KOPT-K1 (cell line): Measurements from ENCODE around the gene RRP7A.
A peak's percentile ranks its signal among the peaks of the same experiment; 100 is the strongest.
"Not testable (repeated sequence)": the region's sequence is repeated elsewhere in the genome, so short reads cannot be mapped to it uniquely, and the experiment has no call there.

Experiments
- H3K27ac ChIP-seq: fragments of 200-600 bp; sonication (generic); 2 replicates; pipeline ENCODE4 v1.5.1; 2016; ENCODE audit warnings: antibody characterized with exemption, mild to moderate bottlenecking, low read depth, low read length; ENCODE audit not compliant: poor library complexity, severe bottlenecking
- H3K36me3 ChIP-seq: fragments of 200-600 bp; sonication (generic); 2 replicates; pipeline ENCODE4 v1.5.1; 2017; ENCODE audit warnings: antibody characterized with exemption, mild to moderate bottlenecking, low read length, moderate library complexity; ENCODE audit not compliant: insufficient read depth
- H3K9me3 ChIP-seq: fragments of 200-600 bp; sonication (generic); 2 replicates; pipeline ENCODE4 v1.5.1; 2017; ENCODE audit warnings: antibody characterized with exemption, low read length, mild to moderate bottlenecking; ENCODE audit not compliant: insufficient read depth, poor library complexity, severe bottlenecking

The RRP7A gene

GRCh38 chr22:42518638-42519524 is 715 bp downstream of the RRP7A start:
- not testable (repeated sequence) for H3K9me3 ChIP-seq
- Histone ChIP-seq H3K36me3 (peaks cover 38% of the 10 kb centered on the region), H3K27ac (peak overlapping the region; percentile 83)

GRCh38 chr22:42517103-42517502 is 2.5 kb downstream of the RRP7A start:
- Histone ChIP-seq H3K27ac (peak overlapping the region; percentile 39), H3K36me3 (peaks cover 51% of the 10 kb centered on the region)
- not testable (repeated sequence) for H3K9me3 ChIP-seq

GRCh38 chr22:42515896-42516295 is 3.7 kb downstream of the RRP7A start:
- peaks cover 63% of the 10 kb centered on the region for H3K36me3 ChIP-seq
- peak overlapping the region; percentile 14 for H3K27ac ChIP-seq
- no peaks in the 10 kb centered on the region for H3K9me3 ChIP-seq

- not testable (repeated sequence) for H3K27ac ChIP-seq, H3K9me3 ChIP-seq
- peaks cover 69% of the 10 kb centered on the region for H3K36me3 ChIP-seq
These were observed 4.3 kb downstream of the RRP7A start for GRCh38 chr22:42515304-42515703.

GRCh38 chr22:42514331-42514730 is 5.3 kb downstream of the RRP7A start:
- not testable (repeated sequence) for H3K27ac ChIP-seq, H3K9me3 ChIP-seq
- peaks cover 70% of the 10 kb centered on the region for H3K36me3 ChIP-seq

- Histone ChIP-seq H3K36me3 (peaks cover 64% of the 10 kb centered on the region), H3K27ac (peak overlapping the region; percentile 36)
- H3K9me3 ChIP-seq, result not testable (repeated sequence)
These were observed 7.2 kb downstream of the RRP7A start for GRCh38 chr22:42512273-42512990.

GRCh38 chr22:42511401-42511891 is 8.2 kb downstream of the RRP7A start:
- Histone ChIP-seq H3K27ac (peak overlapping the region; percentile 36), H3K36me3 (peaks cover 54% of the 10 kb centered on the region), H3K9me3 (no peaks in the 10 kb centered on the region)

- Histone ChIP-seq H3K27ac (no peak overlapping the region), H3K9me3 (no peaks in the 10 kb centered on the region), H3K36me3 (peaks cover 38% of the 10 kb centered on the region)
These were observed 10.0 kb downstream of the RRP7A start for GRCh38 chr22:42509548-42509947.

- H3K27ac ChIP-seq, H3K9me3 ChIP-seq: not testable (repeated sequence)
- H3K36me3 ChIP-seq, result peaks cover 32% of the 10 kb centered on the region
These were observed 10.6 kb downstream of the RRP7A start for GRCh38 chr22:42508975-42509364.

- not testable (repeated sequence) for H3K9me3 ChIP-seq, H3K27ac ChIP-seq
- peaks cover 28% of the 10 kb centered on the region; the same call in 1 of the 2 replicates for H3K36me3 ChIP-seq
These were observed 11.1 kb downstream of the RRP7A start for GRCh38 chr22:42508327-42508974.

GRCh38 chr22:42500836-42501179 is 18.8 kb downstream of the RRP7A start:
- H3K27ac ChIP-seq, result no peak overlapping the region

GRCh38 chr22:42500161-42500835 is 19.3 kb downstream of the RRP7A start:
- Histone ChIP-seq H3K36me3 (no peaks in the 10 kb centered on the region), H3K9me3 (no peaks in the 10 kb centered on the region), H3K27ac (no peak overlapping the region)

More at GRCh38 chr22:42500836-42501179, 18.8 kb downstream of the RRP7A start:
- Histone ChIP-seq H3K9me3 (no peaks in the 10 kb centered on the region), H3K36me3 (no peaks in the 10 kb centered on the region)

- not testable (repeated sequence) for H3K27ac ChIP-seq, H3K36me3 ChIP-seq, H3K9me3 ChIP-seq
These were observed 19.8 kb downstream of the RRP7A start for GRCh38 chr22:42499773-42500160.

GRCh38 chr22:42495533-42496141 is 24.0 kb downstream of the RRP7A start:
- H3K27ac ChIP-seq, H3K36me3 ChIP-seq, H3K9me3 ChIP-seq: not testable (repeated sequence)
